Astrocyte (in vitro differentiated cells and primary cell): ENCODE measurements around the gene SPSB1.

ENCODE experiments used
- EZH2 ChIP-seq: IDR thresholded peaks from 2 replicates; pipeline ENCODE4 v1.6.1; 2012; ENCODE audit warnings: mild to moderate bottlenecking, low read length, inconsistent platforms; ENCODE audit not compliant: insufficient read depth
- TF ChIP-seq, protein P1 (sequence below): IDR thresholded peaks from 2 replicates; pipeline ENCODE4 v1.5.1; 2011; ENCODE audit warnings: low read depth, mild to moderate bottlenecking, inconsistent platforms, low read length, moderate library complexity; ENCODE audit not compliant: insufficient read depth

DNA sequence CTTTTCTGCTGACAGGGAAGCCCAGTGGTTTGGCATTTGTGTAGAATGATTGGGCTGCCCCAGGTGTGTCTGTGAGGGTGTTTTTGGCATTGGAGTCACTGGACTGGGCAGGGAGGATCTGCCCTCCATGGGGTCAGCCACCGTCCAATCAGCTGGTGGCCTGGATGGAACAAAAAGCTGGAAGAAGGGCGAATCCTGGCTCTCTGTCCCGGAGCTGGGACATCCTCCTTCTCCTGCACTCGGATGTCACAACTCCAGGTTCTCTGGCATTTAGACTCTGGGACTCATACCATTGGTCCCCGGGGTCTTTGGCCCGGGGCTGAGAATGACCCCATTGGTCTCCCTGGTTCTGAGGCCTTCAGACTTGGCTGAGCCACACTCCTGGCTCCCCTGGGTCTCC, 11.2 kb downstream of the SPSB1 start:
- TF ChIP-seq, protein P1, sequence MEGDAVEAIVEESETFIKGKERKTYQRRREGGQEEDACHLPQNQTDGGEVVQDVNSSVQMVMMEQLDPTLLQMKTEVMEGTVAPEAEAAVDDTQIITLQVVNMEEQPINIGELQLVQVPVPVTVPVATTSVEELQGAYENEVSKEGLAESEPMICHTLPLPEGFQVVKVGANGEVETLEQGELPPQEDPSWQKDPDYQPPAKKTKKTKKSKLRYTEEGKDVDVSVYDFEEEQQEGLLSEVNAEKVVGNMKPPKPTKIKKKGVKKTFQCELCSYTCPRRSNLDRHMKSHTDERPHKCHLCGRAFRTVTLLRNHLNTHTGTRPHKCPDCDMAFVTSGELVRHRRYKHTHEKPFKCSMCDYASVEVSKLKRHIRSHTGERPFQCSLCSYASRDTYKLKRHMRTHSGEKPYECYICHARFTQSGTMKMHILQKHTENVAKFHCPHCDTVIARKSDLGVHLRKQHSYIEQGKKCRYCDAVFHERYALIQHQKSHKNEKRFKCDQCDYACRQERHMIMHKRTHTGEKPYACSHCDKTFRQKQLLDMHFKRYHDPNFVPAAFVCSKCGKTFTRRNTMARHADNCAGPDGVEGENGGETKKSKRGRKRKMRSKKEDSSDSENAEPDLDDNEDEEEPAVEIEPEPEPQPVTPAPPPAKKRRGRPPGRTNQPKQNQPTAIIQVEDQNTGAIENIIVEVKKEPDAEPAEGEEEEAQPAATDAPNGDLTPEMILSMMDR, result no peak
- TF ChIP-seq EZH2, result no peak
